T-helper 1 cell (primary cell): Measurements from ENCODE around the gene OTOG.

Experiments used
- DNase-seq, 5 donors: peaks; one replicate each; pipeline ENCODE4 v3.0.0-alpha.2; 2012 to 2020

The OTOG gene

DNA sequence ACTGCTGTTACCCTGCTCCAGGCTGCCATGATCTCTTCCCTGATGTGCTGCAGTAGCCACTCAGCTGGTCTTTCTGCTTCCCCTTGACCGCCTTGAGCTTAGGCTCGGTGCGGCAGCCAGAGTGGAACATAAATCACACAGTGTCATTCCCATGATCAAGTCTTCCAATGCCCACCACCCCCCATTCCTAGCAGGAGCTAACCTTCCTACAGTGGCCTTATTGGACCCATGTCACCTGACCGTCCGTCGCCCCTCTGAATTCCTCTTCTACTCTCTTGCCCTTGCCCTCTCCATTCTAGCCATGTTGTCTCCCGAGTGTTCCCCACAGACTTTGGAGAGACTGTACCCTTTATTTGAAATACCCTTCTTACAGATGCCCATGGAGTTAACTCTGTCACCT lies 43.4 kb downstream of the OTOG start:
- DNase-seq = no peak

DNA sequence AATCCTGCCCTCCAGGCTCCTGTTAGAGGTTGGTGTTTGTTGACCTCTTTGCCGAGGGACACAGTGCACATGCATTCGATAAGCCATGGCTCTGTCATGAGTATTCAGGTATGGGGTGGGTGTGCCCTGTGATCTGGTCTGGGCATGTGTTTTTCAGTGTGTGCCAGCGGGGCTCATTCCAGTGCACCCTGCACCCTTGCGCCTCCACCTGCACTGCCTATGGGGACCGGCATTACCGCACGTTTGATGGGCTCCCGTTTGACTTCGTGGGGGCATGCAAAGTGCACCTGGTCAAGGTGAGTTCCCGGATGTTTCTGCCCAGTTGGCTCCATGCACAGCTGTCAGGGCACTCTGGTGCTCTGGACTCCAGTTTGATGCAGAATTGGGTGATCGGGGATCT lies 44.2 kb downstream of the OTOG start:
- no peak for DNase-seq

DNA sequence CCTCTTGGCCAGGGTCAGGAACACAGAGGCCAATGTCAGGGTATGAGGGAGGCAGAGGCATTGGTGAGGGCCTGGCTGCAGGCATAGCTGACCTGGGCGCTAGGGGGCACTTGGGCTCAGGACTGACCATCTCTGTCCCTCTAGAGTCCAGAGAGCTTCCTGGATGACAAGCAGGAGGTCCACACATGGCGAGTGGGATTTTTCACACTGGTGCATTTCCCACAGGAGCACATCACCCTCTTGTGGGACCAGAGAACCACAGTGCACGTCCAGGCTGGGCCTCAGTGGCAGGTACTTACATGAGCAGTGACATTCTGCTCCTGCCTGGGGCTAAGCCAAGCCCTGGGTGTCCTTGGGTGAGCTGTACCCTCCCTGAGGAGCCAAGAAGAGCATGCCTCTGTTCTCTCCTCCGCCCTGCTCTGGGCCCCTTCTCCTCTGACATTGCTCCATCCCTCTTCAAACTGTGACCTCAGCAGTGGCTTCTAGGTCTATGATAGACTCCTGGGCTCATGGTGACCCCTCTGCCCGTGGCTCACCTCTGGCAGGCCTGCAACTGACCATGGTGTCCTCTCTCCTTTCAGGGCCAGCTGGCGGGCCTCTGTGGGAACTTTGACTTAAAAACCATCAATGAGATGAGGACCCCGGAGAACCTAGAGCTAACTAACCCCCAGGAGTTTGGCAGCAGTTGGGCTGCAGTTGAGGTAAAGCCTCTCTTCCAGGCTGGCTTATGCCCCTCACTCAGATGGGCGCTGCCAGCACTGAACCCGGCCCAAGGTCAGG lies 46.6 kb downstream of the OTOG start:
- no peak for DNase-seq

DNA sequence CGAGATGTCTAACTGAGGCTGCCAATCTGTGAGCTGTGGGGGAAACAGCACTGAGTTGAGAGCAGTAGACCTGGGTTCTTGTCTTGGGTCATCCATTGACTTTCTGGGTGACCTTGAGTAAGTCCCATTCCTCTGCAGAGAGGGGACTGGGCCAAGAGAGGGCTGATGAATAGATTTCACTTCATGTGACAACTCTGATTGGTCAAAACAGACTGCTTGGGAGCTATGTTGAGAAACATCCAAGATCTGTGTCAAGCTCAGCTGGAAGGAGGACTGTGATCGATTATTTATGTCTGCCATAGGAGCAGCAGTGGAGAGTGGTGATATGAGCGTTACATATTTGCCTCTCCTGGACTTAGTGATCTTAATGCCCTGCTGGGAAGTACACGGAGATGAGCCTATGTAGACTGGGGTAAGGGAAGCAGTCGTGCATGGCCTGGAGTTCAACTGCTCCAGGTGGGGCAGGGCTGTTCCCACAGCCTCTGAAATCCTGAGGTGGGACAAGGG lies 47.7 kb downstream of the OTOG start:
- no peak for DNase-seq

DNA sequence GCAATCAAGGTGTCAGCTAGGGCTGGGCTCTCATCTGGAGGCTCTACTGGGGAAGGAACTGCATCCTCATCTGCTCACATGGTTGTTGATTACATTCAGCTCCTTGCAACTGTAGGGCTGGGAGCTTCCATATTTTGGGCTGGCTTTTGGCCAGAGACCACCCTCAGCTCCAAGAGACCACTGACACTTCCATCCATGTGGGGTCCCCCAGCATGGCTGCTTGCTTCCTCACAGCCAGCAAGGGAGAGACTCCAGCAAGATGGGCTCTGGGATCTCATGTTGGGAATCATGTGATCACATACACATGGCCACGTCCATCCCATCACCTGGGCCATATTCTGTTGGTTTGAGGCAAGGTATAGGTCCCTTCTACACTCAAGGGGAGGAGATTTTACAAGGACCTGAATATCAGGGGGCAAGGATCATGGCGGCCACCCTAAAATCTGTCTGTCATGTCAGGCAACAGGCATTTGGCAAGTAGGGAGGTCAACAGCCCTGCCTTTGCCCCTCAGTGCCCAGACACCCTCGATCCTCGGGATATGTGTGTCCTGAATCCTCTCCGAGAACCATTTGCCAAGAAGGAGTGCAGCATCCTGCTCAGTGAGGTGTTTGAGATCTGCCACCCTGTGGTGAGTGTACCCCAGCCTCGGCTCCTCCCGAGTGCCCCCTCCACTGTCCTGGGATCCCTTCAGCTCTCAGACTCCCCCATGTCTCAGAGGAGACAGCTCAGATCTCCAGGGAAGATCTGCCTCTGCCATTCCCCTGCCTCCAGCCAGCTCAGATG lies 48.7 kb downstream of the OTOG start:
- no peak for DNase-seq

DNA sequence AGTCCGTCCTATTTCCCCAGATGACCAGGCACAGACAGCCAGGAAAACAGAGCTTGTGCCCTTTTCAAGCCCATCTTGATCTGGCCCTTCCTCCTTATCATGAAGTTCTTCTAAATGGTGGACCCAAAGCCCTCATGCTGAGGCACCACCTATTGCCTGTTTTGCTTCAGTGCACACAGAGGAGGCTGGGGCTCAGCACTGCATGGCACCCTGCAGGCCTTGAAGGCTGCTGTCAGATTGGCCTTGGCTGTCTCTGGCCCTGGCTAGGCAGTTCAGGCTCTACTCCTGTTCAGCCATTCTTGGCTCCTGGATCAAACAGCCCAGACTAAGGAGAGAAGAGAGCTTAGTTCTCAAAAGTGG lies 49.2 kb downstream of the OTOG start:
- no peak for DNase-seq

DNA sequence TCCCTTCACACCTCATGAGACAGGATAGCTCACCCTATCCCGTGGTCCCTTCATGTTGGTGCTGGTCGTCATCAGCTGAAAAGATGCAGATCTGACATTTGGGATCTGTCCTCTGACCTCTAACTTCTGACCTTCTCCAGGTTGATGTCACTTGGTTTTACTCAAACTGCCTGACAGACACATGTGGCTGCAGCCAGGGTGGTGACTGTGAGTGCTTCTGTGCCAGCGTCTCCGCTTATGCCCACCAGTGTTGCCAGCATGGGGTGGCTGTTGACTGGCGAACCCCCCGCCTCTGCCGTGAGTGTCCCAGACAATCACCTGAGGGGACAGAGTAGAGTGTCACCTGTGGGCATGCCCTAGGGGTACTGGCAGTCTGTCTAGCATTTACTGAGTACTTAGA lies 49.7 kb downstream of the OTOG start:
- DNase-seq = no peak

DNA sequence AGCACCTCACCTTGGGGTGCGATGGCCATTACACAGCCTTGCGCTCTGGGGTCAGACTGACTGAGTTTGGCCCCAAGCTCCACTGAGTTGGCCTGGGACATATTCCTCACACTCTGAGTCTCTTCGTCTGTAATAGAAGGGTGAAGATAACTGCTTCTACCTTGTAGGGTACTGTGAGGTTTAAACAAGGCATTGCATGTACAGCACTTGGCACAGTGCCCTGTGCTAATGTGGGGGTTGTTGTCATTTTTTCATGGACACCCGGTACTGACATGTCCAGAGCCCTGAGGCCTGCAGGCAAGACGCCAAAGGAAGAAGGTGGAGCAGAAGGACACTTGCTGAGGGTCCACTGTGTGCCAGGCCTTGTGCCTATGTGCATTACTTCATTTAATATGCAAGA lies 50.7 kb downstream of the OTOG start:
- DNase-seq = no peak

DNA sequence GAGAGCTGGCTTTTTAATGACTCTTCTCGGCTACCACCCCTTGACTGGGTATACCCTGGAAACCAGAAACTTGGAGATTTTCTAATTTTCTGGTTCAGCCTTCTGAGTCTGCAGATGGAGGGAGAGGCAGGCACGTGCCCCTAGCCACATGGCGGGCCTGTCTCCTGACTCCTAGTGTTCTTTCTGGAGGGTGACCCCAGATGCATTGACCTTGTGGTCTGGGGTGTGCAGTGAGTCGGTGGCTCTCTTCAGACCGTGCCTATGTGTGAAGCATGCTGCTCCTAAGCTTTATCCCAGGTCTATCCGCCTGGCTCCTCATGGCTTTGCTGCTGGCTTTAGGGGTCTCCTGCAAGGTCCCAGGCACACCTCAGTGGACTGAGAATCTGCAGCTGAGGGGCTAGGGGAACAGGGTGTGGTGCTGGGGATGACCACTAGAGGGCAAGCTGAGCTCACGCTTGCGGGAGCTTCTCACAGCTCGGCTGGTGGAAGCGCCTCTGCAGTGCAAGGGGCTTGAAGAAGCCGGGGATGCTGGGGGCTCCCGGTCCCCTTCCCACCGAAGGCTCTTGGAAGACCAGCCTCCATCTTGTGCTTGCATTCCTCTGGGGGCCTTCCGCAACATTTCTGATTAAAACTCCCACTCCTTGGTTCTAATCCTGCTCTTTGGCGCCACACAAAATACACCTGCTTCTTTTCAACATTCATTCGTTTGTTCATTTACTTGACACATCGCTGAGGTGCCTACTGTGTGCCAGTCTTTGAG lies 51.8 kb downstream of the OTOG start:
- DNase-seq = peak in 4 of 5 donors; percentile 33 to 42 (median 38)

DNA sequence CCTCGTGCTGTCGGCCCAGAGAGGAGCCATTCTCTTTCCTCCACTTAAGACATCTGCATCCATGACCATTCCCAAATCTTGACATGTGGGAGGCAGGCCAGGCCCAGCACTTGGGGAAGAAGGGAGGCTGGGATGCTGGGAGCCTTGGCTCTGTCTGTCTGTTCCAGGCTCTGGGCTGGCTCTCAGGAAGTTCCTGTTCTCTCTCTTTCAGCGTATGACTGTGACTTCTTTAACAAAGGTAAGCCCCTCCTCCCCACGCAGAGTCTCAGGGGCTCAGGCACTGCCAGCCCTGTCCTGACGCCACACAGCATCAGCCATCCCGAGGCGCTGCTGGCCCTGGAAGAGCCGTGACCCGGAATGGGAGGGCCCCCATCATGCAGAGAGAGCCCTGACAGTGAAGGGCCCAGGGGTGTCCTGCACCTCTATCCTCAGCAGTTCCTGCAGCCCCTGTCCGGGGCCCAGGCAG lies 52.4 kb downstream of the OTOG start:
- DNase-seq = no peak

DNA sequence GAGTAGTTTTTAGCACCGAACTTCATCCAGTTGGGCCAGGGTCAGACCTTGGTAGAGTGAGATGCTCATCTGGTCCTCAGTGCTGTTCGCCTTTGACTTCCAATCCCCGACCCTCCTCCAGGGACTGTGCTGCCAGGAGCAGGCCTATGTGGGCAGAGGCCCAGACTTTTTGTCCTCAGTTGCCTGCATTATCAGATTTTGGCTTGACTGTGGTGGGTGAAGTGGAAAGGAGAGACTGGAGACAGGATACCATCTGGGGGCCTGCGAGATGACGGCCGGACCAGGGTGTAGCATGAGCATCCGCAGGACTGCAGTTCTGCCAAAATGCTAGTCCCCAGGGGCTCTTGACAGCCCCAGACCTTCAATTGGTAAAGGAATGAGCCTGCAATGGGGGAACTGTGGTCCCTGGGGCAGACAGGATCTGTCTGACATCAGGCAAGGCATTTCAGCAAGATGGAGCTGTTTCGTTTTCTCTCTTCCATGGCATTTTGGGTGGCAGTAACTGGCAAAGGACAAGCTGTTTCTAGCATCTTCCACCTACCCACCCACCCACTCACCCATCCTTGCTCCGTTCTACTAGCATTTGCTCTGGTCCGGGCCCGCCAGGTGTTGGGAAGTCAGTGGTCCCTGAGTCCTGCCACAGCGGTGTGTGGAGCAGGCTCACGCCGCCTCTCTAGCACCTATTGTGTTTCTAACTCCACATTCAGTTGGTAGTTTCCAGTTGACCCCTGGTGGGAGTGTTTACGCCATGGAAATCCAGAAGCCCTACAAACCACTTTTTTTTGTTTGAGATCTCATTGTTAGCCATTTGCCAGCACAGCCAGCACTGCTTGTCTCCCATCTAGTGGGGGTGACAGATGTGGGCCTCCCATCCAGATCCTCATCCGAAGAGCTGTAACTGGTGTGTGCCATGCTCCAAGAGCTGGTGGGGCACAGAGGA lies 53.5 kb downstream of the OTOG start:
- DNase-seq = no peak

DNA sequence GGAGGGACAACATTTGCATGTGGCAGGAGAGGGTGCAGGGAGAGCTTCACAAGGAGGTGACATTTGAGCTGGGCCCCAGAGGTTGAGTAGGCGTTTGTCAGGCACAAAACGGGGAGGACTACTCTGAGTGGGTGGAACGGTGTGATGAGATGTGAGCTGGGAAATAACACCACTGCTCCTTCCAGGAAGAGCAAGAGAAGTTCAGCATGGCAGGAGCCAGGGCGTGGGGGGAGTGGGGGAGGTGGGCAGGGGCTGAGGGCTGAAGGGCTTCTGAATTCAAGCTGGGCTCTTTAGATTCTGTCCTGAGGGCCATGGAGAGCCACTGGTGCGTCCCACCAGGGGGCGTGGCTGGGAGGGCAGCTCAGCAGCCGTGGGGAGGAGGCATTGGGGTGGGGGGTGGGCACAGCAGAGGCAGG lies 54.2 kb downstream of the OTOG start:
- no peak for DNase-seq

DNA sequence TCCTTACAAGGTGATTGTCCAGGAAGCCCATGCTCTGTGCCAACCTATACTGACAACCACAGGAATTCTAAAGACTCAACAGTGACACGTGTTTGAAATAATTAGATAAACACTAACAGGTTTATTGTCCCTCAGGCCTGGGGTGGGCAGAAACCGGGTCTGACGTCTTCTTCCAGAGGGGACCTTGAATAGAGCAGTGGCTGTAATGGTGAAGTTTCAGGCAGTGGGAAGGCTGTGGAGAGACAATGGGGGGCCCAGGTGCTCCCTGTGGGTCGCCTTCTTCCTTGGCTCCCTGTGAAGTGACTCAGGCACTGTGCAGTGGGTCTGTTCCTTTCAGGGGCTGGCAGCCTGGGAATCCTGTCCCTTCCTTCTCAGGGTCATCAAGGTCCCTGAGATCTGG lies 54.6 kb downstream of the OTOG start:
- DNase-seq = no peak

DNA sequence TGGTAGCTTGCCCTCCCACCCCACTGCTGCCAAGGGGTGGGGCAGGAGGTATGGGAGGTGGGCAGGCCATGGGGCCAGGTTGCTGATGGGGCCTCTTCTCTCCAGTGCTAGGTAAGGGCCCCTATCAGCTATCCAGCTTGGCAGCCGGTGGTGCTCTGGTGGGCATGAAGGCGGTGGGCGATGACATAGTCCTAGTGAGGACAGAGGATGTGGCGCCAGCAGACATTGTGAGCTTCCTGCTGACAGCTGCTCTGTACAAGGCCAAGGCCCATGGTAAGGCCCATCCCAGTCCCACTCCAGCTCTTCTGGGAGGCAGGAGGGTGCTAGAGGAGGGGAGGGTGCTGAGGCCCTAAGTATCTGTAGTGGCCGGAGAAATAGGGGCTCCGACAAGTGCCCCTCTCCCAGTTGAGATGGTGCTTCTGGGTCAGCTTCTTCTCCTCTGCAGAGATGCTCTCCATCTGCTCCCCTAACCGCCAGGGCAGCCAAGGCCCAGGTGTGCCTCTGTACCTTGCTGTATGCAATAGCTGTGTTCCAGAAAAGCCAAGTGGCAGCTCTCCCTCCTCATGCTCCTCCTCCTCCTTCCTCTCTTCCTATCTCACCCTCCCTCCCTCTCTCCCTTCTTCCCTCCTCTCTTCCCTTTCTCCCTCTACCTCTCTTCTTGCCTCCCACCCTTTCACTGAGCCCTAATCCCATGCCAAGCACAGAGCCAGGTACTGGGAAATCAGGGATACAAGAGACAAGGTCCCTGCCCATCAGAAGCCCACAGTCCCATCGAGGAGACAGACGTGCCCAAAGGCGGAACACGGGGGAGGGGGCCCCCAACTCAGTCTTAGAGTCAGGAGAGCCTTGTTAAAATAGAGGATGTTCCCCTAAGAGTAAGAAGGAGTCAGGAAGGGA lies 55.3 kb downstream of the OTOG start:
- no peak for DNase-seq

DNA sequence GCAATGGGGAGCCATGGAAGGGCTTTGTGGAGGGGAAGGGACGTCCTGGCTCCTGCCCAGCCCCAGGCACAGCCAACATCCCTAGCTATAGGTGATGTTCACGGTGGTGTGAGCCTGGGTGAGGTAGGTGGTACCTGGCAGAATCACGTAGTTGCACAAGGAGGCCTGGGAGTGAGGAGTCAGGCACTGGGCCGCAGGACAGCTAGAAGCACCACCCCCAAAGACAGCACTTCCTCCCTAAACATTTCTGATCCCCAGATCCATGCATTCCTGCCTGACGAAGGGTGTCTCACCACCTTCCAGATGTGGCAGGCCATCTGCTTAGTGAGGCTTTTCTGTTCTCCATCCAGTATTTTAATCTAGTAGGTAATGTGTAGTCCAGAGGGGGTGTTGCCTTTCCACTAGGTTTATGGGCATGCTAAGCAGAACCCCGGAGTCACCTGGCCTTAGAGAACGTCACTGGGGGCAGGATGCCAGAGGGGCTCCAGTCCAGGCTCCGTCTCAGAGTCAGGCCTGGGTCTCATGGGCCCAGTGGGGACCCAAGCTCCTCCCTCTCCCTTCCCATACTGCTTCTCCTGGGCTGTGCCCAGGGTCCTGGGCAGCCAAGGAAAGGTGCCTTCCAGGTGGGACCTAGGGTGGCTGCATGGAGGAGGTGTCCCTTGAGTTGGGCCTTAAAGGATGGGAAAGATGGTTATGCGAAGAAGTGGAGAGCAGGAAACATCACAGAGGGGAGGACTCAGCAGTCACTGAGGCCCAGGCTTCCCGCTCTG lies 56.2 kb downstream of the OTOG start:
- no peak for DNase-seq

DNA sequence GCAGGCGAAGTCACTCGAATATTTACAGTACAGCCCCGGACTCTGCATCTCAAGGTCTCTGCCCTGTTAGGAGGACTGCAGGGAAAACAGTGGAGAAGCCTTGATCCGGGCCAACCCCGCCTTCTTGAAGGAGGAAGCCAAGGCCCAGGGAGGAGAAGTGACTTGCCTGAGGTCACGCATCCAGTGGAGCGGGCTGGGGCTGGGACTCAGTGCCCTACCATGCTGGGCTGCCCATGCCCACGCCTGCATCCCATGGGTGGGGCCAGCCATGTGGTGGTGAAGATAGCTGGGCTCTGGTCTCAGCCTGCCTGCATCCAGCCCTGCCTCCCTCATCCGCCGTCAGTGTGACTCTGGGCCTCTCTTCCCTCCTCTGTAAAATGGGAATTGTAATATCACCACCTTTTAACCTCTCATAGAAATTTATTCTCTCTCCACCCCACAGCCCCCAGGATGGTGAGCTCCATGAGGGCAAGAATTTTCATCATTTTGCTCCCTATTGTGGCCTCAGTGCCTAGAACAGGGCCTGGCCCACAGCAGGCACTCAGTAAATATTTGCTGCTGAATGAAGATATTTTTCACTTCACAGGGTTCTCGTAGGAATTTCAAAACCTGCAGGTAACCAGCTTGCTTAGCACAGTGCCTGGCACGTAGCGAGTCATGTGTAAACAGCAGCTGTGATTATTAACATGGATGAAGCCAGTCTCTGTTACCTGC lies 57.3 kb downstream of the OTOG start:
- no peak for DNase-seq

DNA sequence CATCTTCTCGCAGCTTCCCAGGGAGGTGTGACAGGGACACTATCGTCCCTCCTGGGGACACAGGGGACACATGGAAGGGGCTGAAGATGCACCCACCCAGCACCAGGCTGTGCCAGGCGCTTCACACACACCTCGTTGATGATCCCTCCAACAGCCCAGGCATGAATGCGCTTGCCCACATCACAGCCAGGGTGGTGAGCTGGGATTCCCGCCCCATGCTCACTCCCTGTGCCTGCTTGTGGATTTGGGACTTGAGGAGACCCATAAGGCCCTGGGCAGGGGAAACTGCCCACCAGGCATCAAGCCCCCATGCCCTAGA lies 57.8 kb downstream of the OTOG start:
- DNase-seq = no peak

DNA sequence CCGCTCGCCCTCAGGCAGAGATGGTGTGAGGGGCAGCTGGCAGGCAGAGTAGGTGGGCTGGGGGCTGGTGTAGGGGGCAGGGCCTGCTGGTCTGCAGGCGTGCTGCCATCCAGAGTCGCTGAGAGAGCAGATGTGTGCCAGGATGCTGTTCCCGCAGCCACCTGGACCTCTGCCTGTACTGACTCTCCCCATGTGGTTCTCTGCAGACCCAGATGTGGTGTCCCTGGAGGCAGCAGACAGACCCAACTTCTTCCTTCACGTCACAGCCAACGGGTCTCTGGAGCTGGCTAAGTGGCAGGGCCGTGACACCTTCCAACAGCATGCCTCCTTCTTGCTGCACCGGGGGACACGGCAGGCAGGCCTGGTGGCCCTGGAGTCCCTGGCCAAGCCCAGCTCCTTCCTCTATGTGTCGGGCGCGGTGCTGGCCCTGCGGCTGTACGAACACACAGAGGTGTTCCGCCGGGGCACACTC lies 58.6 kb downstream of the OTOG start:
- no peak for DNase-seq

DNA sequence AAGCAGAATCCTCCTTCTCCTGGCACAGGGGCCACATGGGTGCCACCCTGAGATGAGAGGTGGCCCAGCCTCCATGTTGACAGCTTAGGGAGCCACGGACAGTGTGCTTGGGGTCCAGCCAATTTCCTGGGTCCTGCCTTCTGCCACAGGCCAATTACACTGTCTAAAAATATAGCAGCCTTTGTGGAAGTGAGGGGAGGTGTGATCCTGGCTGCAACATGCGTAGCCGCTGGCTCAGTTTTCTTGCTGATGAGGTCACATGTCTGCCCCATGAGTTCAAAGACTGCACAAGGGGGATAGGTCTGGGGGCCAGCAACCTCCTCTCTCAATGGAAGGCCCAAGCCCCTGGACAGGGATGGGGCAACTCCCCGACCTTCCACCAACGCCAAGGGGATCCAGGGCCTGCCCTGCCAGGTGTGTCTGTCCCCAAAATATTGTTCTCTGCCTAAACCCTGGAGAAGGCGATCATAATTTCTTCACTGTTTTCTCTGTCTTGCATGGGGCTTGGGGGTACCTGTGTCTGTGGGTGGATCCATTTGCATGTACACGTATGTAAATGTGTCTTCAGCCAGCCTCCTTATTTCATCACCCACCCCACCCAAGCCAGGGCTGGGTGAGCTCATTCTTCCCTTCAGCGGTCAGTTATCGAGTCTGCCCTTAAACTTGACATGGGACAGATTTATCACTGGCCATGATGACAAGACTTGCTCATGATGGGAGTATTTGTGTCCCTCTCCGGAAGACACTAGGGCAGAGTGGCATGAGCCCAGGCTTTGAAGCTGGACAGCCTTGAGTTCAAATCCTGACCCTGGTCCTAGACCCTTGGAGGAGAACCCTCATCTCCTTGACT lies 59.4 kb downstream of the OTOG start:
- no peak for DNase-seq
